Measurements from ENCODE around the gene COL6A1. TPM values are rescaled to one million over a fixed set of nuclear protein-coding genes. Genes with fewer than 3 reads are reported as not detected.

The COL6A1 gene
- total RNA-seq, 2 experiments from 2014 or later, result not detected

DNA sequence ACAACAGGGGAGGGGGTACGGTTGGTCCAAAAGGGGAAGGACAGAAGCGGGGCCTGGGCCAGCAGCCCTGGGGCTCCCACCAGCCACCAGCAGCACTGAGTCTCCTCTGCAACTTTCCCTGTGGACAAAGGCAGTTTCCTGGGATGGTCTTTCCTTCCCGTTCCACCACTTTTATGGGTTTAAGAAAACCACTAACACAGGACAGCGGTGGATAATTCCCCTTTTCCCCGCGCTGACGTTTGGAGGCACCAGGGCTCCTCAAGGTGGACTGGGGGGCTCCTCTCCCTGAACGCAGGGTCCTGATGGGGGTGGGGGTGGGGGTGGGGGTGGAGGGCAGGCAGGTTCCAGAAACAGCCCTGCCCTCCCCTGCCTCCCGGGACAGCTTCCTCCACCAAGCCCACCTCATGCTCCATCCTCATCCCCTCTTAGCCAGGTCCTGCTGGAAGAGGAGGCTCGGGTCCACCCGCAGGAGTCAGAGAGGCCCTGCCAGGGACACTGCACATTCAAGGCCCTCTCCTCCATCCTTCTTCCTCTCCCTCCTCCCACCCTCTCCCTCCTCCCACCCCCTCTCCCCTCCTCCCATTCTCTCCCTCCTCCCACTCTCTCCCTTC lies 4.8 kb upstream of the COL6A1 start:
- Histone ChIP-seq H3K27ac (ENCODE audit: low read depth, low read length, poor library complexity, severe bottlenecking) (no peak overlapping the region), H3K9me2 (ENCODE audit: insufficient read depth, low read length) (no peaks in the 10 kb centered on the region), H3K4me2 (ENCODE audit: low read length) (no peak overlapping the region), H3K4me3 (ENCODE audit: low read depth, low read length, poor library complexity, severe bottlenecking) (no peak overlapping the region), H2AFZ (ENCODE audit: low read length) (no peak overlapping the region), H3K9me3 (ENCODE audit: low read length) (no peaks in the 10 kb centered on the region), H3K36me3 (ENCODE audit: insufficient read depth, low read length) (no peaks in the 10 kb centered on the region), H3K4me1 (ENCODE audit: insufficient read depth, low read length, poor library complexity, severe bottlenecking) (no peaks in the 10 kb centered on the region), H3K79me2 (ENCODE audit: insufficient read depth, low read depth, low read length) (no peaks in the 10 kb centered on the region), H4K20me1 (ENCODE audit: insufficient read depth, low read length) (no peaks in the 10 kb centered on the region)
- no peak for DNase-seq (ENCODE audit: low spot score)
- TF ChIP-seq, protein P1, sequence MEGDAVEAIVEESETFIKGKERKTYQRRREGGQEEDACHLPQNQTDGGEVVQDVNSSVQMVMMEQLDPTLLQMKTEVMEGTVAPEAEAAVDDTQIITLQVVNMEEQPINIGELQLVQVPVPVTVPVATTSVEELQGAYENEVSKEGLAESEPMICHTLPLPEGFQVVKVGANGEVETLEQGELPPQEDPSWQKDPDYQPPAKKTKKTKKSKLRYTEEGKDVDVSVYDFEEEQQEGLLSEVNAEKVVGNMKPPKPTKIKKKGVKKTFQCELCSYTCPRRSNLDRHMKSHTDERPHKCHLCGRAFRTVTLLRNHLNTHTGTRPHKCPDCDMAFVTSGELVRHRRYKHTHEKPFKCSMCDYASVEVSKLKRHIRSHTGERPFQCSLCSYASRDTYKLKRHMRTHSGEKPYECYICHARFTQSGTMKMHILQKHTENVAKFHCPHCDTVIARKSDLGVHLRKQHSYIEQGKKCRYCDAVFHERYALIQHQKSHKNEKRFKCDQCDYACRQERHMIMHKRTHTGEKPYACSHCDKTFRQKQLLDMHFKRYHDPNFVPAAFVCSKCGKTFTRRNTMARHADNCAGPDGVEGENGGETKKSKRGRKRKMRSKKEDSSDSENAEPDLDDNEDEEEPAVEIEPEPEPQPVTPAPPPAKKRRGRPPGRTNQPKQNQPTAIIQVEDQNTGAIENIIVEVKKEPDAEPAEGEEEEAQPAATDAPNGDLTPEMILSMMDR (conservative IDR thresholded peaks at IDR 0.05; ENCODE audit: low read length), result no peak
- no peak for TF ChIP-seq EZH2phosphoT487 (IDR thresholded peaks at IDR 0.05; ENCODE audit: borderline replicate concordance, low read depth, low read length)
- CTCF ChIA-PET (ENCODE audit: unreplicated experiment), result no interaction called here
- BruUV-seq (replicated peaks), result no TSS peak
- intact Hi-C loops (cut with micrococcal nuclease; ENCODE audit: unreplicated experiment), result no loop called here
- POLR2A ChIA-PET, result no interaction called here

DNA sequence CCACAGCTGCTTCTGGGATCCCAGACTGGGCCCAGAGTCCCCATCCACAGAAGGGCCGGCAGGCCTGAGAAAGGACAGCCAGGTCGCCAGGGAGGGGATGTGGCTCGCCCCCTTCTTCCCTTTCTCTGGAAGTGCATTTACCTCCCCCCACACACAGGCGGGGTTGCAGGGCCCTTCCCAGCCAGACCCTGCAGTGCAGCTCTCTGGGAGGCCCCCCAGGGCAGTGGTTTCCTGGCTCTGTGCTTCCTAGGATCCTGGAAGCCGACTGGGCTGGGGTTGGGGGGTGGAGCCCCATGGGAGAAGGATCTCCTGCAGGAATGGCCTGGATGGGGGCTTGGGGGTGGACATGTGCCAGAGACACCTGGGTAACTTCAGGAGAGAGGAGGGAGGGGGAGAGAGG lies 4.2 kb upstream of the COL6A1 start:
- Histone ChIP-seq H3K4me1 (ENCODE audit: insufficient read depth, low read length, poor library complexity, severe bottlenecking) (no peaks in the 10 kb centered on the region), H3K36me3 (ENCODE audit: insufficient read depth, low read length) (no peaks in the 10 kb centered on the region), H3K9me2 (ENCODE audit: insufficient read depth, low read length) (no peaks in the 10 kb centered on the region), H3K27ac (ENCODE audit: low read depth, low read length, poor library complexity, severe bottlenecking) (no peak overlapping the region), H3K4me2 (ENCODE audit: low read length) (no peak overlapping the region), H3K4me3 (ENCODE audit: low read depth, low read length, poor library complexity, severe bottlenecking) (no peak overlapping the region), H4K20me1 (ENCODE audit: insufficient read depth, low read length) (no peaks in the 10 kb centered on the region), H2AFZ (ENCODE audit: low read length) (no peak overlapping the region), H3K79me2 (ENCODE audit: insufficient read depth, low read depth, low read length) (no peaks in the 10 kb centered on the region), H3K9me3 (ENCODE audit: low read length) (no peaks in the 10 kb centered on the region)
- intact Hi-C loops (cut with micrococcal nuclease; ENCODE audit: unreplicated experiment), result no loop called here
- TF ChIP-seq, protein P1 (conservative IDR thresholded peaks at IDR 0.05; ENCODE audit: low read length), result no peak
- TF ChIP-seq EZH2phosphoT487 (IDR thresholded peaks at IDR 0.05; ENCODE audit: borderline replicate concordance, low read depth, low read length), result no peak
- no TSS peak for BruUV-seq (replicated peaks)
- no peak for DNase-seq (ENCODE audit: low spot score)
- ChIA-PET CTCF (ENCODE audit: unreplicated experiment) (no interaction called here), POLR2A (no interaction called here)

DNA sequence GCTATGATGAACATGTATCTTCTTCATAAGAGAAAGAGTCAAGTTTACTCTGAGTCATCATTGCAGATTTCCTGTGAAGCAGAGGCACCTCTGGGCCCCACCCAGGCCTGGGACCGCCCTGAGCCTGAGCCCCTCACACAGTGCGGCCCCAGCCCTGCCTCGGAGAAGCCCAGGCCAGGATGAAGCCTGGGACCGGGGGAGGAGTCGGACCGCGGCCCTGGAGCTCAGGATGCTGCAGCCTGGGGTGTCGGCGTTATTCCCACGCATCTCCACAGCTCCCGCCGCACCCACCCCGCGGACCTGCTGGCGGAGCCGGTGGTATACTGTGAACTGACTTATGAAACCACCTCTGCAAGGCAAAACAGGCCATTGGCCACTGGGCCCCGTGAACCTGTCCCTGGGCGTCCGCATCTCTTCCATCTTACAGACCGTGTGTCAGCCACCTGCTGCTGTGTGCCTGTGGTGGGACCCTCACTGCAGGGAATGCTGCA lies 2.4 kb upstream of the COL6A1 start:
- BruUV-seq (replicated peaks), result no TSS peak
- intact Hi-C loops (cut with micrococcal nuclease; ENCODE audit: unreplicated experiment), result no loop called here
- no peak for DNase-seq (ENCODE audit: low spot score)
- H3K79me2 ChIP-seq (ENCODE audit: insufficient read depth, low read depth, low read length), result no peaks in the 10 kb centered on the region
- no peaks in the 10 kb centered on the region for H3K9me3 ChIP-seq (ENCODE audit: low read length)
- ChIA-PET POLR2A (no interaction called here), CTCF (ENCODE audit: unreplicated experiment) (no interaction called here)
- H2AFZ ChIP-seq (ENCODE audit: low read length), result no peak overlapping the region
- H3K9me2 ChIP-seq (ENCODE audit: insufficient read depth, low read length), result no peaks in the 10 kb centered on the region
- TF ChIP-seq, protein P1 (conservative IDR thresholded peaks at IDR 0.05; ENCODE audit: low read length), result no peak
- TF ChIP-seq EZH2phosphoT487 (IDR thresholded peaks at IDR 0.05; ENCODE audit: borderline replicate concordance, low read depth, low read length), result no peak
- no peaks in the 10 kb centered on the region for H3K36me3 ChIP-seq (ENCODE audit: insufficient read depth, low read length)
- no peaks in the 10 kb centered on the region for H3K4me1 ChIP-seq (ENCODE audit: insufficient read depth, low read length, poor library complexity, severe bottlenecking)
- H3K4me2 ChIP-seq (ENCODE audit: low read length), result no peak overlapping the region
- no peak overlapping the region for H3K4me3 ChIP-seq (ENCODE audit: low read depth, low read length, poor library complexity, severe bottlenecking)
- no peak overlapping the region for H3K27ac ChIP-seq (ENCODE audit: low read depth, low read length, poor library complexity, severe bottlenecking)
- no peaks in the 10 kb centered on the region for H4K20me1 ChIP-seq (ENCODE audit: insufficient read depth, low read length)
